ENCODE results near the gene CUZD1. TPM values are rescaled to one million over a fixed set of nuclear protein-coding genes. Genes with fewer than 3 reads are reported as not detected.

The CUZD1 gene
- polyA plus RNA-seq, 1 of the 3 experiments (the other 2 are of a cell fraction), result 0.89 TPM

DNA sequence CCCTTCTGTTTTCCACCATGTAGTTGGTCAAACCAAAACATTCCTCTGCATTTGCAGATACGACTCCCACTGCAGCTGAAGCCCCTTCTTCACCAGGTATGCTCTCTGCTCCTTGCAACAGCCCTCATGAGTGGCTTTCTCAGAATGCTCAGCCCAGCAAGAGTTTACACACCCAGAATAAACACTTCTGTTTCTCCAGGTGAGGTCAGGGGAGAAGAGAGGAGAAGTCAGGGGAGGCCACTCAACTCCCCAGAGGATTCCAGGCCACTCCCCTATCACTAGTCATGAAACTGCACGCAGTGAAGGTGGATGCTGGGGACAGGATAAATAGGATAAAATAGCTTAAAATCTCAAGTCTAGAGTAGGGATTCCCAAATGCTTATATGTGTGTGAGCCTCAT lies 31.2 kb downstream of the CUZD1 start:
- no peaks in the 10 kb centered on the region for H3K4me1 ChIP-seq (ENCODE audit: control insufficient read depth in 1 of 2, insufficient read depth in 2 of 2, low read depth in 1 of 2, low read length in 1 of 2)
- H3K27me3 ChIP-seq (ENCODE audit: insufficient read depth), result no peaks in the 10 kb centered on the region
- no peak overlapping the region for H2AFZ ChIP-seq (ENCODE audit: low read depth)
- POLR2A ChIA-PET, result no interaction called here
- H3K79me2 ChIP-seq (ENCODE audit: insufficient read depth), result no peaks in the 10 kb centered on the region
- TF ChIP-seq NRF1 (IDR thresholded peaks at IDR 0.05; ENCODE audit: low read depth, low read length), result no peak
- 47% methylated on average over 2 of the region's 2 CpGs for WGBS (ENCODE audit: low lambda C conversion rate)
- H4K20me1 ChIP-seq (ENCODE audit: insufficient read depth), result no peaks in the 10 kb centered on the region
- H3K4me3 ChIP-seq (ENCODE audit: low read depth in 2 of 2, low read length in 1 of 2), result no peak overlapping the region
- no peaks in the 10 kb centered on the region for H3K9me2 ChIP-seq
- no peaks in the 10 kb centered on the region for H3F3A ChIP-seq (replicated peaks; ENCODE audit: insufficient read depth)
- CTCF ChIA-PET, result no interaction called here
- no peak overlapping the region for H3K9ac ChIP-seq
- H3K27ac ChIP-seq (ENCODE audit: low read depth in 2 of 2, low read length in 1 of 2), result no peak overlapping the region
- no peaks in the 10 kb centered on the region for H3K9me3 ChIP-seq
- no peak for DNase-seq
- H3K4me2 ChIP-seq, result no peak overlapping the region
- H3K36me3 ChIP-seq (replicated peaks in 1 of 2; ENCODE audit: control insufficient read depth in 1 of 2, insufficient read depth in 2 of 2, low read length in 1 of 2), result no peaks in the 10 kb centered on the region

- H3K9me3 ChIP-seq, result no peaks in the 10 kb centered on the region
- H3K4me1 ChIP-seq (ENCODE audit: control insufficient read depth in 1 of 2, insufficient read depth in 2 of 2, low read depth in 1 of 2, low read length in 1 of 2), result no peaks in the 10 kb centered on the region
- no peaks in the 10 kb centered on the region for H3F3A ChIP-seq (replicated peaks; ENCODE audit: insufficient read depth)
- no peaks in the 10 kb centered on the region for H3K9me2 ChIP-seq
- H3K36me3 ChIP-seq (replicated peaks in 1 of 2; ENCODE audit: control insufficient read depth in 1 of 2, insufficient read depth in 2 of 2, low read length in 1 of 2), result no peaks in the 10 kb centered on the region
- no peak overlapping the region for H3K4me3 ChIP-seq (ENCODE audit: low read depth in 2 of 2, low read length in 1 of 2)
- H4K20me1 ChIP-seq (ENCODE audit: insufficient read depth), result no peaks in the 10 kb centered on the region
- no peak overlapping the region for H3K27ac ChIP-seq (ENCODE audit: low read depth in 2 of 2, low read length in 1 of 2)
- DNase-seq, result no peak
- H3K9ac ChIP-seq, result no peak overlapping the region
- WGBS (ENCODE audit: low lambda C conversion rate), result 15% methylated on average over 3 of the region's 4 CpGs
- TF ChIP-seq TCF12 (IDR thresholded peaks at IDR 0.05) (no peak), RFX5 (IDR thresholded peaks at IDR 0.05; ENCODE audit: low read length) (no peak), GATA2 (CRISPR knock-in tag; IDR thresholded peaks at IDR 0.05) (no peak), IRF3 (IDR thresholded peaks at IDR 0.05; ENCODE audit: low read depth, low read length) (no peak), TAF1 (IDR thresholded peaks at IDR 0.05; ENCODE audit: borderline replicate concordance, low read depth, low read length) (no peak)
- TF ChIP-seq, protein P1, sequence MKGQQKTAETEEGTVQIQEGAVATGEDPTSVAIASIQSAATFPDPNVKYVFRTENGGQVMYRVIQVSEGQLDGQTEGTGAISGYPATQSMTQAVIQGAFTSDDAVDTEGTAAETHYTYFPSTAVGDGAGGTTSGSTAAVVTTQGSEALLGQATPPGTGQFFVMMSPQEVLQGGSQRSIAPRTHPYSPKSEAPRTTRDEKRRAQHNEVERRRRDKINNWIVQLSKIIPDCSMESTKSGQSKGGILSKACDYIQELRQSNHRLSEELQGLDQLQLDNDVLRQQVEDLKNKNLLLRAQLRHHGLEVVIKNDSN (IDR thresholded peaks at IDR 0.05; ENCODE audit: borderline replicate concordance, low read depth), result no peak
- H3K27me3 ChIP-seq (ENCODE audit: insufficient read depth), result no peaks in the 10 kb centered on the region
- ChIA-PET CTCF (no interaction called here), POLR2A (no interaction called here)
- no peak overlapping the region for H2AFZ ChIP-seq (ENCODE audit: low read depth)
- H3K79me2 ChIP-seq (ENCODE audit: insufficient read depth), result no peaks in the 10 kb centered on the region
- no peak overlapping the region for H3K4me2 ChIP-seq
Observed at GRCh38 chr10:122812751-122813150, 32.9 kb downstream of the CUZD1 start.

DNA sequence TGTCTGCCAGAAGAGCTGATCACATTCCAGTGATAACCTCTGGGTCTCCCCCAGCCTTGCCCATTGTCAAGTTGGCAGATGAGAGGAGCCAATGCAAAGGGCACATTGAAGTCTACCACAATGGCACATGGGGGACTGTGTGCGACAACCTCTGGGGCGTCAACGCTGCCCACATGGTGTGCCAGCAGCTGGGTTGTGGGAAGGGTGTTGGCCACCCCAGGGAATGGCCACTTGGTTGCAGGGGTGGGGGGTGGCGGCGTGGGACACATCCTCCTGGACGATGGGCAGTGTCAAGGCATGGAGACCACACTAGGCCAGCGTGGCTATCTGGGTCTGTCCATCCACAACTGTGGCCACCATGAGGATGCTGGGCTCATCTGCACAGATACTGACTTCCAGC lies 43.4 kb downstream of the CUZD1 start:
- CTCF ChIA-PET, result no interaction called here
- no peaks in the 10 kb centered on the region for H3K27me3 ChIP-seq (ENCODE audit: insufficient read depth)
- no peak for TF ChIP-seq CHD2 (IDR thresholded peaks at IDR 0.05; ENCODE audit: low read length, partially characterized antibody)
- TF ChIP-seq REST (IDR thresholded peaks at IDR 0.05; ENCODE audit: low read depth, low read length), result no peak
- no peak for TF ChIP-seq RFX5 (IDR thresholded peaks at IDR 0.05; ENCODE audit: low read length)
- no peak for TF ChIP-seq PBX3 (IDR thresholded peaks at IDR 0.05)
- TF ChIP-seq TCF12 (IDR thresholded peaks at IDR 0.05), result no peak
- TF ChIP-seq RXRA (IDR thresholded peaks at IDR 0.05; ENCODE audit: borderline replicate concordance, low read depth), result no peak
- TF ChIP-seq MAX (IDR thresholded peaks at IDR 0.05; ENCODE audit: low read depth), result no peak
- no peak for TF ChIP-seq SIN3A (IDR thresholded peaks at IDR 0.05; ENCODE audit: borderline replicate concordance, low read depth, low read length)
- no peak for TF ChIP-seq MXI1 (IDR thresholded peaks at IDR 0.05; ENCODE audit: low read depth, low read length)
- TF ChIP-seq POLR2AphosphoS5 (IDR thresholded peaks at IDR 0.05; ENCODE audit: low read depth, low read length), result no peak
- TF ChIP-seq MEF2A (IDR thresholded peaks at IDR 0.05; ENCODE audit: borderline replicate concordance, low read depth), result no peak

More for the DNA sequence above, 43.4 kb downstream of the CUZD1 start:
- no peaks in the 10 kb centered on the region for H3F3A ChIP-seq (replicated peaks; ENCODE audit: insufficient read depth)
- H3K4me1 ChIP-seq (ENCODE audit: control insufficient read depth in 1 of 2, insufficient read depth in 2 of 2, low read depth in 1 of 2, low read length in 1 of 2), result no peaks in the 10 kb centered on the region
- H3K36me3 ChIP-seq (replicated peaks in 1 of 2; ENCODE audit: control insufficient read depth in 1 of 2, insufficient read depth in 2 of 2, low read length in 1 of 2), result no peaks in the 10 kb centered on the region
- no peaks in the 10 kb centered on the region for H3K9me2 ChIP-seq
- no peak overlapping the region for H3K27ac ChIP-seq (ENCODE audit: low read depth in 2 of 2, low read length in 1 of 2)
- no peaks in the 10 kb centered on the region for H3K9me3 ChIP-seq
- no peaks in the 10 kb centered on the region for H4K20me1 ChIP-seq (ENCODE audit: insufficient read depth)
- H3K4me2 ChIP-seq, result no peak overlapping the region
- no peaks in the 10 kb centered on the region for H3K79me2 ChIP-seq (ENCODE audit: insufficient read depth)
- H3K9ac ChIP-seq, result no peak overlapping the region
- no peak for DNase-seq
- 50% methylated on average over 2 of the region's 7 CpGs for WGBS (ENCODE audit: low lambda C conversion rate)
- no peak overlapping the region for H2AFZ ChIP-seq (ENCODE audit: low read depth)
- POLR2A ChIA-PET, result no interaction called here
- no peak overlapping the region for H3K4me3 ChIP-seq (ENCODE audit: low read depth in 2 of 2, low read length in 1 of 2)

Measured in SK-N-SH (cell line).